ENCODE data around the gene TRIML1.
"Not testable (repeated sequence)": the region's sequence is repeated elsewhere in the genome, so short reads cannot be mapped to it uniquely, and the experiment has no call there.

The TRIML1 gene

GRCh38 chr4:188158336-188158735 lies 19.1 kb downstream of the TRIML1 start:
- DNase-seq = no peak

DNA sequence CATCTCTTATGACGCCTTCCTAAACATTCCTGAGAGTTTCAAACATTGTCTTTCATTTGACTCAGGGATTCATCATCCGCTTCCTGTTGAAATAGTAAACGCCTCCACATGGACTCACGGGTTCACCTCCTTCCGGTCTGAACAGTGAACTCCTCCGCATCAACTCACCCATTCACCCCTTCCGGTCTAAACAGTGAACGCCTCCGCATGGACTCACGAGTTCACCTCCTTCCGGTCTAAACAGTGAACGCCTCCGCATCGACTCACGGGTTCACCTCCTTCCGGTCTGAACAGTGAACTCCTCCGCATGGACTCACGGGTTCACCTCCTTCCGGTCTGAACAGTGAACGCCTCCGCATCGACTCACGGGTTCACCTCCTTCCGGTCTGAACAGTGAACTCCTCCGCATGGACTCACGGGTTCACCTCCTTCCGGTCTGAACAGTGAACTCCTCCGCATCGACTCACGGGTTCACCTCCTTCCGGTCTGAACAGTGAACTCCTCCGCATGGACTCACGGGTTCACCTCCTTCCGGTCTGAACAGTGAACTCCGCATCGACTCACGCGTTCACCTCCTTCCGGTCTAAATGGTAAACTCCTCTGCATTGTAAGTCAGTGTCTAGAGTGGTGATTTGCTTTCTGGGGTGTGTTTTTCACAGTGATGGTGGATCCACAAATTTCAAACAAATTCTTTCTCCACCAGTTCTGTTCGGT lies 20.4 kb downstream of the TRIML1 start:
- DNase-seq = not testable (repeated sequence)

DNA sequence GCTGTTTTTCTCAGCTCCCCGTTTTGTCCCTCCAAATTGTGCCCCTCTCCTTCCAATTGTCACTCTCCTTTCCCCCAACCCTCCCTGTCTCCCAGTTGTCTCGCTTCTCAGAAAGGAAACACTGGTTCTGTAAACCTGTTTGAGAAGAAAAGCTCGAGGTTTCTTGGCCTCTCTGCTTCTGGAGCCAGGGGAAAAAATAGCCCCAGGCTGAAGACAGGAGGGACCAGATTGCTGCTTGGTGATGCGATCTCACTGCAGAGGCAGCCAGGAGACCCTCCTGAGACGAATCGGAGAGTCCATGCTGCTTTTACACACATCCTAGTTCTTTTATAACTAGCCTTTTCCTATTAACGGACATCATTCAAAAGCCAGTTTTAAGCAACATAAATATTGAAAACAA lies 21.2 kb downstream of the TRIML1 start:
- no peak for DNase-seq

GRCh38 chr4:188161167-188161566 lies 21.9 kb downstream of the TRIML1 start:
- DNase-seq = no peak

- no peak for DNase-seq
Observed at GRCh38 chr4:188162698-188163097, 23.5 kb downstream of the TRIML1 start.

DNA sequence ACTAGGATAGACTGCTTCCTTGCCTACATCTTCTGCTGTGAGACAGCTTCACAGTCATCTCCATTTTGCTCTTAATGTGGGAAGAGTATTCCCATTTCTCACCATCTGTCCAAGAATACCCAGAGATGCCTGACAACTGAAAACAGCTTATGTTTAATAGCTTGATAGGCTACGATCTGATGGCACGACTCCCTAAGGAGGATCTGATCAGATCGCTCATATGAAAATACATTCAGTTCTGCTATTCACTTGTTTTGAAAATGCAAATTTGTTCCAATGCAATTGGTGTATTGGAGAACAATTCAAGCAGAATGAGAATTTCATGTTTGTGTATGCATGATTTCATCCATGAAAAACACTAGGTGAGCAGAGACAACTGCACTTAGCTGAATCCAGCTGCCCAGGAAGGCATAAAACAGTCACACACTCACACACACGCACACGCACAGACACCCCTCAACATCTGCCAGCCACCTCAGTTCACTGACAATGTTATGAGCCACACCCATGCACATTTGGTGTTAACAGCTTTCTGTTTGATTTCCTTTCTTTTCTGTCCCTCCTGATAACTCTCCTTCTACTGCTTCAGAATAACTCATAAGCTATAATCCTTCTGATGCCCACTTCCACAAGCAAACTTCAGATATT lies 29.6 kb downstream of the TRIML1 start:
- peak; percentile 10 for DNase-seq

GRCh38 chr4:188171551-188171950 lies 32.3 kb downstream of the TRIML1 start:
- no peak for DNase-seq

DNA sequence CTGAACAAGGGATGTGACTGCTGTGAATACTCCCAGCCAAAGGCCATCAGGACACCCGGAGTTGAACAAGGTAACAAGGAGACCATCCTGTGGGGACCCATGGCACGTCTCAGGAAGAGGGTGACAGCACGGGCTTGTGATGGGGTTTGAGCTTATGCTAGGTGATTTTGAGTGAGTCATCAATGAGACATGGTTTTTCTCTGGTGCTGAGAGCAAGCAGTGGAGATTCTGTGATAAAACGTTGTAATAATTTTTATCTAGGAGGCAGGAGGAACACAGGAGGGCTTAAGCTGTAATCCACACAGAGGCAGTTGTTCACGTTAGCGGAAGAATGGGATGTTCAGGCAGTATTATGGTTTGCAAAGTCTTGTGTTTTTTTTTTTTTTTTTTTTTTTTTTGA lies 36.0 kb downstream of the TRIML1 start:
- no peak for DNase-seq

DNA sequence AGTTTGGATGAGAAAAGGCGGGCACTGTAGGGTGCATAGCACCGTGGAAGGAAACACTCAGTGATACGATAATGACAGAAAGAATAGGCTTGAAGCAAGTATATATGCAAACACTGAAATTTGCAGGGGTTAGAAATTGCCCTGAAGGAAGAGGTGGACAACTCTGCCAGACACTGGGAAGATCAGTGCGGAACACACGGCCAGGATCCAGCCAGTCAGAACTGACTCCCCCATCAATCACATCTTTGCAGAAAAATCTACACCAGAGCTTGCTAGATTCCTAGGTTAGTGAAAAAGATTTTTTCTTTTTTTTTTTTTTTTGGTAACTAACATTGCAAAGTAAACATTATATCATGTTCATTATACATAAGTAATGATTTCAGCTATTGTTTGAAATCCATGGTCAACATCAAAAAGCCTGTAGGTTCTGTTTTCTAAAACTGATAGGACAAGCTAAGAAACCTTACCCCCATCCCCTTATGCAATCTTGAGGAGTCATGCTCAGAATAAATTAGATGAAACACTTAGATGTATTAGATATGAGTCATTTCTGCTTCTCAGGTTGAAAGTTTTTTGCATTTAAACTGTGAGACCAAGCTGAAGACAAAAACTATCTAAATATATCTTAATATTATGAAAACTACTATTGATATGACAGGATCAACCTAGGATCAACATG lies 38.9 kb downstream of the TRIML1 start:
- DNase-seq = no peak

DNA sequence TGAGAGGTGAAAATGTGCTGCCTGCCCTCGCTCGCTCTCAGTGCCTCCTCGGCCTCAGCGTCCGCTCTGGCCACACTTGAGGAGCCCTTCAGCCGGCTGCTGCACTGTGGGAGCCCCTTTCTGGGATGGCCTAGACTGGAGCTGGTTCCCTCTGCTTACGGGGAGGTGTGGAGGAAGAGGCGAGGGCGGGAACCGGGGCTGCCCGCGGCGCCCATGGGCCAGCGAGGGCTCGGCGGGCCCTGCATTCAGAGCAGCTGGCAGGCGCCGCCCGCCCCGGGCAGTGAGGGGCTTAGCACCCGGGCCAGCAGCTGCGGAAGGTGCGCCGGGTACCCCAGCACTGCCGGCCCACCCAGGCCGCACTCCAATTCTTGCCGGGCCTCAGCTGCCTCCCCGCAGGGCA lies 39.6 kb downstream of the TRIML1 start:
- DNase-seq = no peak

DNA sequence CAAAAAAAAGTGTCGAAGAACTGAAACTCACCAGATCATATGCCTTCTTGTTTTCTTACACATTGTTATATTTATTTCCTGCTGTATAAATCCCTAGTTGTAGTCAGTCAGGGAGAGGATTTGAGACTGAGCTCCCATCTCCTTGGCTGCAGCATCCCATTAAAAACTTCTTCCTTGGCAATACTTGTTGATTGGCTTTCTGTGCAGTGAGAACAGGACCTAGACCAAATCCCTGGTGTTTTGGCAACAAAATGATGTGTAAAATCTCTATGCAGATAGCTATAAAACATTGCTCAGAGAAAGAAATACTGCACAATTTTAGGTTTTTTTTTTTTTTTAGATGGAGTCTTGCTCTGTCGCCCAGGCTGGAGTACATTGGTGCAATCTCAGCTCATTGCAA lies 47.9 kb downstream of the TRIML1 start:
- no peak for DNase-seq

GRCh38 chr4:188190461-188190860 lies 51.2 kb downstream of the TRIML1 start:
- DNase-seq = no peak

DNA sequence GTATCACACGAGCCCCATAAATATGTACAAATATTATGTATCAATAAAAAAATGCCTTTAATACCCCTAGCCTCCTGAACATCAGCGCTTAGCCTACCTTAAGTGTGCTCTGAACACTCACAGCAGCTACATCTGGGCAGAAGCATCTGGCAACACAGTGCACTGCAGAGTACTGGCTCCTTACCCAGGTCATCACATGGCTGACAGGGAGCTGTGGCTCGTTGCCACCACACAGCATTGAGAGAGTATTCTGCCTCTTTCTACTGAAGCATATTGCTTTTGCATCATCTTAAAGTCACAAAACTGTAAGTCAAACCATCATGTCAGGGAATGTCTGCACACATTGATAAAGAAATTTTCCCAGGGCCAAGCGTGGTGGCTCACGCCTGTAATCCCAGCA lies 55.2 kb downstream of the TRIML1 start:
- no peak for DNase-seq

DNA sequence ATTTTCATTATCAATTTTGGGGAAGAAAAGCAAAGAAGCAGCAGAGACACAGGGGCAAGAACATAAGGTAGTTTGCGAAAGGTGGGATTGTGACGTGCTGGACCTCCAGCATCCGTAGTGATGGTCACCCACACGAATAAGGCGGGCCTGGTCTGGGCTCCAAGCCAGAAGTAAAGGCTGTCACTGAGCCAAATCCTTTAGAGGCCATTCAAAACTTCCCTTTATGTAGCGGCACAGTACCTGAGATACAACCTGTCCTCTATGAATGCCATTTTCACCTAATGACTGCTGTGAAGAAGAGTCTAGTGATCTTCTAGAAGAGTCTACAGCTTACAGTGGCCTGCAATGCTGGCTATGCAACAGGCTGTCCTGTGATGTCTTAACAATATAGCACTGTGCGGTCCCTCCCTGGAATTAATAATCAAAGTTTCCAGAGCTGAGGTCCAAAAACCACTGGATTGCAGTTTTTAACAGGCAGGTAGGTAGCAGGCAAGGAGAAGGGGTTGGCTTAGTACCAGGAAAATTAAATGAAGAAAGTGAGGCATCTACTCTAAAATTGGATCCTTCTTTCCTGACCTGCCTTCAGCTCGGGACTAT lies 56.2 kb downstream of the TRIML1 start:
- no peak for DNase-seq

DNA sequence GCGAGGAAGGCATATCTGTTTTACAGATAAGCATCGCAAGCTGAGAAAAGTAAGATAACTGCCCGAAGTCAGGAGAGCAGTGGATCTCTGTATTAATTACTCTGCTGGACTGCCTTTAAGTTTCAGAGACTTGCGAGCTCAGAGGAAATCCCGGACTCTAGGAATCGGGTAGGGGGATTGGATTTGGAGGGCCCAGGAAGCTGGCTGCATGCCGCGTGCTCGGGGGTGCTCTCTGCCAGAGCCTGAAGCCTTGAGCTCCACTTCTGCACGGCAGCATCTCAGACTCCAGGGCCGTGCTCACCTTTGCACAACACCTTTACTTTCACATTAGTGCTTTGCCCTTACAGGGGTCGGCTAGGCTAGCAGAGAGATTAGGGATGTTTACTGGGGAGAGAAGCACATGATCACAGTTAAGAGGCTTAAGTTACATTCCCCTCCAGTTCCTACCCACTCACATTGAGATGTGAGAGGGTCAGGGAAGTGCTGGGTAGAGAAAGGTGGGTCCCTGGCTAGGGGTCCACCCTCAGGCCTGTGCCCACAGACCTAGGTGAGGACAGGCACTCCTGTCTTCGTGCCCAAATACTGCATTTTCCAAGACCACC lies 57.0 kb downstream of the TRIML1 start:
- peak; percentile 33 for DNase-seq

All from NCI-H524 treated with DMSO at 0.1 percent for 48 hours (cell line).